IMR-90 (cell line): ENCODE results near the gene PRKCG. TPM values are rescaled to one million over a fixed set of nuclear protein-coding genes. Genes with fewer than 3 reads are reported as not detected.
"Not testable (repeated sequence)": the region's sequence is repeated elsewhere in the genome, so short reads cannot be mapped to it uniquely, and the experiment has no call there.

ENCODE experiments used
- ATAC-seq: fragments of 200-7000 bp; cut with Tn5 transposase; 2 replicates; pipeline ENCODE4 v1.9.1; 2020; ENCODE audit warnings: low read depth, mild to moderate bottlenecking, moderate library complexity
- BruUV-seq: library from RNA; stranded (reverse); fragments of 400-500 nt; replicated peaks from 2 replicates; lab custom pipeline; 2021; lab: Mats Ljungman, UMichigan
- CTCF ChIA-PET: fragments of 300-600 bp; formaldehyde crosslinking; extraction: SDS; loops from one replicate; lab custom pipeline; 2021; ENCODE audit warnings: antibody characterized with exemption; lab: Yijun Ruan, JAX
- POLR2A ChIA-PET: fragments of 300-600 bp; sonication (Branson Sonifier 250); formaldehyde crosslinking; loops from one replicate; lab custom pipeline; 2022; ENCODE audit warnings: antibody characterized with exemption; ENCODE audit not compliant: unreplicated experiment; lab: Charles Lee
- DNase-seq: peaks from one replicate; pipeline ENCODE4 v3.0.0; 2013
- H2AFZ ChIP-seq: replicated peaks from 2 replicates; pipeline ENCODE3; 2013; ENCODE audit warnings: low read length, mild to moderate bottlenecking; ENCODE audit not compliant: poor library complexity
- H2AK5ac ChIP-seq: 2 replicates; pipeline ENCODE4 v1.6.1; 2013; ENCODE audit warnings: low read depth, low read length, inconsistent platforms
- H2AK9ac ChIP-seq: replicated peaks from 2 replicates; pipeline ENCODE3; 2013; ENCODE audit warnings: mild to moderate bottlenecking, low read depth, low read length, moderate library complexity; ENCODE audit not compliant: poor library complexity
- H2BK120ac ChIP-seq: 2 replicates; pipeline ENCODE4 v1.6.1; 2013; ENCODE audit warnings: low read depth, low read length, inconsistent platforms
- H2BK15ac ChIP-seq: 3 replicates; pipeline ENCODE4 v1.6.1; 2013; ENCODE audit warnings: low read depth, low read length, inconsistent platforms
- H2BK20ac ChIP-seq: 2 replicates; pipeline ENCODE4 v1.6.1; 2013; ENCODE audit warnings: low read depth, mild to moderate bottlenecking, inconsistent platforms, low read length, moderate library complexity
- H2BK5ac ChIP-seq: 2 replicates; pipeline ENCODE4 v1.6.1; 2013; ENCODE audit warnings: mild to moderate bottlenecking, low read depth, low read length, inconsistent platforms; ENCODE audit not compliant: poor library complexity, severe bottlenecking
- H3K14ac ChIP-seq: replicated peaks from 2 replicates; pipeline ENCODE4 v1.6.1; 2013; ENCODE audit warnings: low read depth, low read length, inconsistent platforms
- H3K18ac ChIP-seq: 2 replicates; pipeline ENCODE4 v1.6.1; 2013; ENCODE audit warnings: low read depth, low read length, control low read depth
- H3K23ac ChIP-seq: 2 replicates; pipeline ENCODE4 v1.6.1; 2013; ENCODE audit warnings: low read depth, low read length, inconsistent platforms
- H3K27ac ChIP-seq: 2 replicates; pipeline ENCODE4 v1.5.1; 2013; ENCODE audit warnings: mild to moderate bottlenecking, control low read depth, low read length; ENCODE audit not compliant: insufficient read depth
- H3K27me3 ChIP-seq: 2 replicates; pipeline ENCODE4 v1.6.1; 2013; ENCODE audit warnings: low read length; ENCODE audit not compliant: control insufficient read depth, insufficient read depth
- H3K36me3 ChIP-seq: 2 replicates; pipeline ENCODE4 v1.6.1; 2013; ENCODE audit warnings: low read length, mixed read lengths; ENCODE audit not compliant: control insufficient read depth, insufficient read depth
- H3K4ac ChIP-seq: 2 replicates; pipeline ENCODE4 v1.6.1; 2013; ENCODE audit warnings: low read depth, low read length, inconsistent platforms
- H3K4me1 ChIP-seq: 2 replicates; pipeline ENCODE4 v1.6.1; 2013; ENCODE audit warnings: low read length, mixed read lengths; ENCODE audit not compliant: control insufficient read depth, insufficient read depth
- H3K4me2 ChIP-seq: 2 replicates; pipeline ENCODE4 v1.6.1; 2013; ENCODE audit warnings: low read depth, mild to moderate bottlenecking, control low read depth, low read length, moderate library complexity
- H3K4me3 ChIP-seq: 2 replicates; pipeline ENCODE4 v1.5.1; 2013; ENCODE audit warnings: low read depth, mild to moderate bottlenecking, control low read depth, low read length, moderate library complexity; ENCODE audit not compliant: insufficient read depth
- H3K56ac ChIP-seq: 2 replicates; pipeline ENCODE4 v1.6.1; 2013; ENCODE audit warnings: low read length, inconsistent platforms; ENCODE audit not compliant: insufficient read depth; ENCODE audit errors: extremely low read depth
- H3K79me1 ChIP-seq, 2 experiments: 2 replicates each; pipeline ENCODE4 v1.6.1; 2013; ENCODE audit warnings: low read length in 2 of 2, inconsistent platforms in 1 of 2, low read depth in 1 of 2
- H3K9ac ChIP-seq: 2 replicates; pipeline ENCODE4 v1.6.1; 2013; ENCODE audit warnings: low read depth, low read length, control low read depth
- H3K9me1 ChIP-seq: 2 replicates; pipeline ENCODE4 v1.6.1; 2013; ENCODE audit warnings: low read length, inconsistent platforms; ENCODE audit not compliant: insufficient read depth
- H3K9me3 ChIP-seq: 2 replicates; pipeline ENCODE4 v1.6.1; 2013; ENCODE audit warnings: low read length; ENCODE audit not compliant: control insufficient read depth, insufficient read depth
- H4K20me1 ChIP-seq: 2 replicates; pipeline ENCODE4 v1.6.1; 2013; ENCODE audit warnings: low read length, inconsistent platforms; ENCODE audit not compliant: insufficient read depth
- H4K5ac ChIP-seq: 2 replicates; pipeline ENCODE4 v1.6.1; 2013; ENCODE audit warnings: mild to moderate bottlenecking, low read depth, low read length, control low read depth
- H4K8ac ChIP-seq, 2 experiments: 2 replicates each; pipeline ENCODE4 v1.6.1; 2013; ENCODE audit warnings: low read depth in 2 of 2, low read length in 2 of 2, control low read depth in 1 of 2, inconsistent platforms in 1 of 2
- H4K91ac ChIP-seq: 2 replicates; pipeline ENCODE4 v1.6.1; 2013; ENCODE audit warnings: low read depth, low read length, inconsistent platforms; ENCODE audit not compliant: insufficient read depth
- WGBS, 2 experiments: methylation state at CpG; one replicate each; pipeline versions ENCODE4 v1.1.5 to v1.1.7; 2013; ENCODE audit warnings: missing lambda C conversion rate in 2 of 2; ENCODE audit not compliant: insufficient read length in 1 of 2; ENCODE audit errors: extremely low coverage in 2 of 2; 5-methylcytosine and 5-hydroxymethylcytosine counted together
- dilution Hi-C: fragments of 300-500 bp; cut with HindIII; formaldehyde crosslinking; loops from one replicate; pipeline ENCODE4 v1.14.3; 2018; ENCODE audit warnings: low sequenced_read_pairs; ENCODE audit not compliant: unreplicated experiment
- in situ Hi-C: fragments of 300-500 bp; cut with MboI; formaldehyde crosslinking; loops from 3 replicates; pipeline ENCODE4 v1.14.3; 2019; ENCODE audit warnings: low sequenced_read_pairs, inconsistent platforms, mixed read lengths
- intact Hi-C: fragments of 100-400 bp; cut with micrococcal nuclease; formaldehyde crosslinking; loops from 2 replicates; pipeline ENCODE4 v1.10.0; 2022
- polyA plus RNA-seq, 3 experiments: library from polyadenylated mRNA; depleted of rRNA; stranded (reverse); fragments of >200 nt; gene quantifications; 2 replicates each; pipeline ENCODE4 v1.2.3, GENCODE V29; 2012; ENCODE audit warnings: low replicate concordance in 1 of 3
- total RNA-seq: library from RNA; depleted of rRNA; stranded (reverse); fragments of >200 nt; gene quantifications from 2 replicates; pipeline ENCODE4 v1.2.3, GENCODE V29; 2012

PRKCG gene
- total and polyA plus RNA-seq, 2 of the 4 experiments (the other 2 are of a cell fraction): not detected

DNA sequence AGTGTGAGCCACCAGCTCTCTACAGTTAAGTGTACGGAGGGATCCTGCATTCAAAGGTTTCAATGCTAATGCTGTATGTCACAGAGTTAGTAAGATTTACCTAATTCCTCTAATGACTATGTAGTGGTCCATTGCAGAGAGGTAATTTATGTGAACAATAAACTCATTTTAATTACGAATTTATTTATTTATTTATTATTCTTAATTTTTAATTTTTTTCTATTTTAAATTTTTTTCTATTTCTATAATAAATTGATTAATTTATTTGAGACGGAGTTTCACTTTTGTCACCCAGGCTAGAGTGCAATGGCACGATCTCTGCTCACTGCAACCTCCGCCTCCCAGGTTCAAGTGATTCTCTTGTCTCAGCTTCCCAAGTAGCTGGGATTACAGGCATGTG is 66.6 kb downstream of the PRKCG start:
- H4K5ac ChIP-seq, H4K91ac ChIP-seq, H3K4me2 ChIP-seq, H4K20me1 ChIP-seq, in situ Hi-C loops, H3K4me3 ChIP-seq, H2BK120ac ChIP-seq, H2BK15ac ChIP-seq, H3K9ac ChIP-seq, H3K9me3 ChIP-seq, H2BK20ac ChIP-seq, DNase-seq, H3K56ac ChIP-seq, H3K27me3 ChIP-seq, dilution Hi-C loops, H2AK9ac ChIP-seq, H2AK5ac ChIP-seq, H3K4me1 ChIP-seq, H3K27ac ChIP-seq, CTCF ChIA-PET, intact Hi-C loops, H3K36me3 ChIP-seq, H2BK5ac ChIP-seq, H4K8ac ChIP-seq, BruUV-seq, H2AFZ ChIP-seq, H3K23ac ChIP-seq, H3K4ac ChIP-seq, H3K14ac ChIP-seq, ATAC-seq, H3K9me1 ChIP-seq, H3K18ac ChIP-seq, H3K79me1 ChIP-seq: not testable (repeated sequence)
- no CpG with 5 or more reads among the region's 5 CpGs for WGBS, 2 experiments
- POLR2A ChIA-PET: interaction anchor here (0.5 kb wide), 1 partner anchor 13 kb away, joined by 3 read pairs; no protein-coding TSS in a partner anchor
